Measurements from ENCODE around the gene CDH15. TPM values are rescaled to one million over a fixed set of nuclear protein-coding genes. Genes with fewer than 3 reads are reported as not detected.

CDH15 gene
- total and polyA plus RNA-seq, 7 experiments from 2014 or later: not detected

- H3K4me3 Mint-ChIP-seq: no peak overlapping the region
- Histone ChIP-seq H3K27me3 (ENCODE audit: control insufficient read depth in 2 of 2, insufficient read depth in 2 of 2, low read length in 2 of 2) (no peaks in the 10 kb centered on the region), H3K4me3 (ENCODE audit: low read length) (no peak overlapping the region), H3K9me3 (ENCODE audit: control insufficient read depth in 2 of 3, low read length in 3 of 3) (peaks cover 0 to 8% (median 0%) of the 10 kb centered on the region in 3 experiments), H3K4me1 (ENCODE audit: control insufficient read depth in 2 of 2, insufficient read depth in 2 of 2, low read length in 2 of 2) (no peaks in the 10 kb centered on the region), H3K27ac (ENCODE audit: low read depth, low read length) (no peak overlapping the region), H3K36me3 (ENCODE audit: control insufficient read depth in 2 of 3, insufficient read depth in 3 of 3, low read length in 3 of 3) (peaks cover 0 to 41% (median 15%) of the 10 kb centered on the region in 3 experiments)
- intact Hi-C loops (cut with micrococcal nuclease): no loop called here
- ATAC-seq: no peak
- H3K36me3 Mint-ChIP-seq: peaks cover 13 to 49% (median 26%) of the 10 kb centered on the region in 5 donors
- peaks cover 0 to 7% (median 4%) of the 10 kb centered on the region in 7 donors for H3K4me1 Mint-ChIP-seq
- CTCF ChIA-PET: no interaction called here
- POLR2A ChIA-PET: no interaction called here
- H3K9me3 Mint-ChIP-seq: peaks cover 0 to 7% (median 2%) of the 10 kb centered on the region in 11 donors
- H3K27ac Mint-ChIP-seq: peak overlapping the region in 3 of 9 donors; percentile 20 to 65 (median 46)
- H3K27me3 Mint-ChIP-seq: no peaks in the 10 kb centered on the region
- DNase-seq: no peak
These were observed 20.6 kb upstream of the CDH15 start for GRCh38 chr16:89150981-89151380.

DNA sequence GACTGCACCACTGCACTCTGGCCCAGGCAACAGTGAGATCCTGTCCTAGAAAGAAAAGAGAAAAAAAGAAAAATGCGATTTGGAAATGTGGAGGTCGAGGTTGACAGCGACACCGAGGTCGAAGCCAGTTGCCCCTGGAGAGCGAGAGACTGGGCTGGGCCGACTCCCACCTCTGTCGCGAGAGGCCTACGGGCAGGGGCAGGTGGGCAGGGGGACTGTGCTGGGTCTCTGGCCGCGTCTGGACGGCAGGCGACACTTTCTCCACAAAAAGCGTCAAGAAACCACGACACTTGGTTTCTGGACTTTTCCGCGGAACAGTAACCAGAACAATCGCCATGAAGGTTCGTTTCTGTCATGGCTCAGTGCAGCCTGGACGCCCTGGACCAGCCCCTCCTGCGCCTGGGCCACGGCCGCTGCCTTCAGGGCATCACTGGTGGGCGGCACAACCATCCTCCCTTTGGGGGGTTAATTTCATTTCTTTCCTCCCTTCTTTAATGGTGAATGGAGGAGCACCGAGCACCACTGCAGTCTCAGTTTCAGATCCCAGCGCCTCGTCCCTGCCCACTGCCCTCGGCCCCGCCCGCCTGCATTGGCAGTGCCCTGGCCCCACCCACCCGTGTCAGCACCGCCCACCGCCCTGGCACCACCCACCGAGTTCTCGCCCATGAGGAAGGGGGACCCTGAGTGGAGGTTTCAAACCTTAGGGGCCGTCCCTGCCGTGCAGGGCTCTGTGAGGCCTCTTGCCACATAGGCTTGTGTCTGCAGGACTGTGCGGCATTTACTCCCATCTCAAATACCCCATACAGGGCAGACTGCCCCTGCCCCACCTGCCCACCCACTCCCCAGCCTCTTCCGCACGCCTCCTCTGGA, 18.5 kb upstream of the CDH15 start:
- no peaks in the 10 kb centered on the region for H3K4me1 ChIP-seq (ENCODE audit: control insufficient read depth in 2 of 2, insufficient read depth in 2 of 2, low read length in 2 of 2)
- peaks cover 0 to 8% (median 0%) of the 10 kb centered on the region in 3 experiments for H3K9me3 ChIP-seq (ENCODE audit: control insufficient read depth in 2 of 3, low read length in 3 of 3)
- peaks cover 0 to 32% (median 8%) of the 10 kb centered on the region in 3 experiments for H3K36me3 ChIP-seq (ENCODE audit: control insufficient read depth in 2 of 3, insufficient read depth in 3 of 3, low read length in 3 of 3)
- Mint-ChIP-seq H3K36me3 (peaks cover 13 to 39% (median 21%) of the 10 kb centered on the region in 5 donors), H3K27me3 (no peaks in the 10 kb centered on the region), H3K27ac (peak overlapping the region in 3 of 9 donors; percentile 32 to 67 (median 52)), H3K9me3 (peaks cover 0 to 8% (median 2%) of the 10 kb centered on the region in 11 donors), H3K4me3 (no peak overlapping the region), H3K4me1 (peaks cover 0 to 13% (median 7%) of the 10 kb centered on the region in 7 donors)
- CTCF ChIA-PET: no interaction called here
- no peak overlapping the region for H3K27ac ChIP-seq (ENCODE audit: low read depth, low read length)
- no peaks in the 10 kb centered on the region for H3K27me3 ChIP-seq (ENCODE audit: control insufficient read depth in 2 of 2, insufficient read depth in 2 of 2, low read length in 2 of 2)
- ATAC-seq: peak; percentile 40
- intact Hi-C loops (cut with micrococcal nuclease): no loop called here
- H3K4me3 ChIP-seq (ENCODE audit: low read length): no peak overlapping the region
- DNase-seq: no peak
- POLR2A ChIA-PET: no interaction called here

DNA sequence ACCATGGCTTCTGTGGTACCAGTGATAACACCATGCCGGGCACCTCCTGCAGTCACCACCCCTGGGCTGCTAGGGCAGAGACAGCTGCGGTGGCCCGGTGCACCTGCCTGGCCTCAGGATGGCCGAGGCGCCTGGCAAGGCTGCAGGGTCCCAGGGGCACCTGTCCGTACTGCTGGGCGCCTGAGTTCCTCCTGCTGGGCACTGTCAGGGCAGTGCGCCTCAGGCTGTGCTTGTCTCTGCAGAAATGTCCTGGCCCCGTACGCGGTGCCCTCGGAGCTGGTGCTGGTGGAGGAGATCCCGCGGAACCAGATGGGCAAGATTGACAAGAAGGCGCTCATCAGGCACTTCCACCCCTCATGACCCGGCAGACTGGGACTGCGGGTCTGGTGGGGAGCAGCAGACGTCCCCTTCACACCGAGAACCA, 17.7 kb upstream of the CDH15 start:
- H3K9me3 Mint-ChIP-seq: peaks cover 0 to 12% (median 2%) of the 10 kb centered on the region in 11 donors
- H3K36me3 Mint-ChIP-seq: peaks cover 11 to 32% (median 18%) of the 10 kb centered on the region in 5 donors
- H3K27me3 Mint-ChIP-seq: no peaks in the 10 kb centered on the region
- H3K4me1 Mint-ChIP-seq: peaks cover 0 to 15% (median 8%) of the 10 kb centered on the region in 7 donors
- DNase-seq (no peak), ATAC-seq (peak; percentile 14)
- POLR2A ChIA-PET: no interaction called here
- no peak overlapping the region for H3K4me3 Mint-ChIP-seq
- Histone ChIP-seq H3K4me3 (ENCODE audit: low read length) (no peak overlapping the region), H3K36me3 (ENCODE audit: control insufficient read depth in 2 of 3, insufficient read depth in 3 of 3, low read length in 3 of 3) (peaks cover 0 to 25% (median 8%) of the 10 kb centered on the region in 3 experiments), H3K9me3 (ENCODE audit: control insufficient read depth in 2 of 3, low read length in 3 of 3) (peaks cover 0 to 8% (median 0%) of the 10 kb centered on the region in 3 experiments), H3K27ac (ENCODE audit: low read depth, low read length) (no peak overlapping the region), H3K27me3 (ENCODE audit: control insufficient read depth in 2 of 2, insufficient read depth in 2 of 2, low read length in 2 of 2) (no peaks in the 10 kb centered on the region), H3K4me1 (ENCODE audit: control insufficient read depth in 2 of 2, insufficient read depth in 2 of 2, low read length in 2 of 2) (no peaks in the 10 kb centered on the region)
- no peak overlapping the region for H3K27ac Mint-ChIP-seq
- CTCF ChIA-PET: no interaction called here
- intact Hi-C loops (cut with micrococcal nuclease): no loop called here

- Histone ChIP-seq H3K27ac (ENCODE audit: low read depth, low read length) (no peak overlapping the region), H3K36me3 (ENCODE audit: control insufficient read depth in 2 of 3, insufficient read depth in 3 of 3, low read length in 3 of 3) (peaks cover 0 to 18% (median 4%) of the 10 kb centered on the region in 3 experiments), H3K27me3 (ENCODE audit: control insufficient read depth in 2 of 2, insufficient read depth in 2 of 2, low read length in 2 of 2) (no peaks in the 10 kb centered on the region), H3K9me3 (ENCODE audit: control insufficient read depth in 2 of 3, low read length in 3 of 3) (peaks cover 0 to under 1% (median 0%) of the 10 kb centered on the region in 3 experiments), H3K4me1 (ENCODE audit: control insufficient read depth in 2 of 2, insufficient read depth in 2 of 2, low read length in 2 of 2) (no peaks in the 10 kb centered on the region), H3K4me3 (ENCODE audit: low read length) (no peak overlapping the region)
- intact Hi-C loops (cut with micrococcal nuclease): no loop called here
- DNase-seq (no peak), ATAC-seq (peak; percentile 6)
- no peaks in the 10 kb centered on the region for H3K27me3 Mint-ChIP-seq
- ChIA-PET CTCF (no interaction called here), POLR2A (no interaction called here)
- peaks cover 0 to 10% (median 0%) of the 10 kb centered on the region in 11 donors for H3K9me3 Mint-ChIP-seq
- peaks cover 0 to 12% (median 8%) of the 10 kb centered on the region in 7 donors for H3K4me1 Mint-ChIP-seq
- peak overlapping the region in 5 of 9 donors; percentile 16 to 47 (median 33) for H3K27ac Mint-ChIP-seq
- no peak overlapping the region for H3K4me3 Mint-ChIP-seq
- H3K36me3 Mint-ChIP-seq: peaks cover 4 to 25% (median 11%) of the 10 kb centered on the region in 5 donors
These were observed 17.0 kb upstream of the CDH15 start for GRCh38 chr16:89154390-89155183.

DNA sequence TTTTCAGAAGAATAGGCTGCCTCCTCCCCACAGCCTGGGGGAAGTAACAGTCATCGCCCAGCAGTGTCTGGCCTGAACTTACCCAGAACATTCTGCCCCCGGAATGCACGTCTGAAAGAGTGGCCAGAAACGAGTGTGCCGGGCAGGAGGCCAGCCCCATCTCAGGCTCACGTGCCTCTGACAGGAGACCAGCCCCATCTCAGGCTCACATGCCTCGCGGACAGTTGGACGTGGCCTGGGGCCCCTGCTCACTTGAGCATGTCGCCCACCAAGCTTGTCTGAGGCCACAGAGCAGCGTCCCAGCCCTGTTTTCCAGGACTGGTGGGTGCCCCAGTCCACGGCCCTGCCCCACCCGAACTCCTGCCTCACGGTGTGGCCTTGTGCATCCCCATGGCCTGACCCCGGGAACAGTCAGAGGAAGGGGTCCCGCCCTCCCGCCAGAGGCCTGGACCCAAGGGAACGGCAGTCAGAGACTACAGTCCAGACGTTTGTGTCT, 16.3 kb upstream of the CDH15 start:
- Histone ChIP-seq H3K27ac (ENCODE audit: low read depth, low read length) (no peak overlapping the region), H3K36me3 (ENCODE audit: control insufficient read depth in 2 of 3, insufficient read depth in 3 of 3, low read length in 3 of 3) (peaks cover 0 to 11% (median 2%) of the 10 kb centered on the region in 3 experiments), H3K27me3 (ENCODE audit: control insufficient read depth in 2 of 2, insufficient read depth in 2 of 2, low read length in 2 of 2) (no peaks in the 10 kb centered on the region), H3K4me1 (ENCODE audit: control insufficient read depth in 2 of 2, insufficient read depth in 2 of 2, low read length in 2 of 2) (no peaks in the 10 kb centered on the region), H3K9me3 (ENCODE audit: control insufficient read depth in 2 of 3, low read length in 3 of 3) (no peaks in the 10 kb centered on the region), H3K4me3 (ENCODE audit: low read length) (no peak overlapping the region)
- Mint-ChIP-seq H3K4me3 (no peak overlapping the region), H3K9me3 (peaks cover 0 to 10% (median 0%) of the 10 kb centered on the region in 11 donors), H3K27me3 (no peaks in the 10 kb centered on the region), H3K4me1 (peaks cover 0 to 12% (median 8%) of the 10 kb centered on the region in 7 donors), H3K36me3 (peaks cover under 1 to 18% (median 7%) of the 10 kb centered on the region in 5 donors), H3K27ac (peak overlapping the region in 6 of 9 donors; percentile 20 to 52 (median 34))
- no peak for ATAC-seq
- intact Hi-C loops (cut with micrococcal nuclease): no loop called here
- DNase-seq: no peak
- CTCF ChIA-PET: interaction anchor here (1.6 kb wide), 1 partner anchor 12 kb away, joined by 3 read pairs; no protein-coding TSS in a partner anchor
- POLR2A ChIA-PET: no interaction called here
